Measurements from ENCODE around the gene PON1.
A peak's percentile ranks its signal among the peaks of the same experiment; 100 is the strongest.

The PON1 gene

DNA sequence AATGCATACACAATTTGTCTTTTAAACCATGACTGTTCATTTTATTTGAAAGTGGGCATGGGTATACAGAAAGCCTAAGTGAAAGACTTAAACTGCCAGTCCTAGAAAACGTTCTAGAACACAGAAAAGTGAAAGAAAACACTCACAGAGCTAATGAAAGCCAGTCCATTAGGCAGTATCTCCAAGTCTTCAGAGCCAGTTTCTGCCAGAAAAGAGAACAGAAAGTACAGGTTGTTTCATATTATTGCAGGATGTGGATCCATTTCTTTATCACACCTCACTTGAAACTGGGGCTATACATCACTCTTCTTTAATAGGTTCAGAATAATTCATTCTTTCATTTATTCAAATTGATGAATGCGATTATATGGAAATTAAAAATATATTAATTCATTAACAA, 7.7 kb downstream of the PON1 start:
- FAIRE-seq = no peak

DNA sequence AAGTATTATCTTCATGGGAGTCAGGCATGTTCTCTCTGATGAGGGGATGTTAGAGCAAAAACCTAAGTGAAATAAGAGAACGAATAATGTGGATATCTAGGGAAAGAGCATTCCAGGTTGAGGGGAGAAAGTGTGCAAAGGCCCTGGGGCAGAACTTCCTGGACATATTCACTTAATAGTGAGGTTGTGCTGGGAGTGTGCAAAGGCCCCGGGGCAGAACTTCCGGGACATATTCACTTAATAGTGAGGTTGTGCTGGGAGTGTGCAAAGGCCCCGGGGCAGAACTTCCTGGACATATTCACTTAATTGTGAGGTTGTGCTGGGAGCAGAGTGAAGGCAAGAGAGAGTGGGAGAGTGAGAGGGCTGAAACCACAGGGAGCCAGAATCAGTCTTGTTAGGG, 11.8 kb downstream of the PON1 start:
- FAIRE-seq = no peak

DNA sequence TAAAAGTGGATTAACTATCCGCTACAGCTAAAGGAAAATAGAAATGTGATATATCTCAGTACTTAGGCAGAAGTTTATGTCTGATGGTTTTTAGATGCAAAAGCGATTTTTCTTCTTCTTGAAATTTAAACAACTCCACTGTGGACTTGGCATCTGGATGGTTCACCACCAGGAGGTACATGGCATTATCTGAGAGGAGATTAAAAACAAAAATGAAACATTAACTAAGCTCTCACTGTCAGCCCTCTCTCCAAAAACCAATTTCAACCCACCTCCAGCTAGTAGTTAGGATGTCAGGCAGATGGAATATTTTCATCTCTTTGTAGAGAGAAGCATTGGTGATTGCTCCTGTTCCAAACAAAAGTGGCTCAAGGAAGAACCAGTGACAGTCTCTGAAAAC, 12.9 kb downstream of the PON1 start:
- no peak for FAIRE-seq

DNA sequence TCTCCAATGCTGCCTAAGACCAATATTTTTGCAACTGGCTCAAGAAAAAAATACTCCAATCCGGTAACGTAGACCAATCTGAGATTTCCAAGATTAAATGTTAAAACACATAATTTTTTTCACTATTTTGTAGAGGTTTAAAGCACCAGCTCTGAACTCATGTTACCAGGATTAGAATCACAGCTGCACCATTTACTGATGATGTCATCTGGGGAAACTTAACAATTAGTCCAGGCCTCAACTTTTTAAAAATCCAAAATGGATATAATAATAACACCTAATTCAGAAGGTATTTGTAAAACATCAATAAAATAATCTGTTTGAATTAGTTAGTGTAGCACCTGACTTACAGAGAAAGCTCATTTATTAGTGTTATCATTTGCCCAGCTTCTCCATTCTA, 14.4 kb downstream of the PON1 start:
- FAIRE-seq = no peak

DNA sequence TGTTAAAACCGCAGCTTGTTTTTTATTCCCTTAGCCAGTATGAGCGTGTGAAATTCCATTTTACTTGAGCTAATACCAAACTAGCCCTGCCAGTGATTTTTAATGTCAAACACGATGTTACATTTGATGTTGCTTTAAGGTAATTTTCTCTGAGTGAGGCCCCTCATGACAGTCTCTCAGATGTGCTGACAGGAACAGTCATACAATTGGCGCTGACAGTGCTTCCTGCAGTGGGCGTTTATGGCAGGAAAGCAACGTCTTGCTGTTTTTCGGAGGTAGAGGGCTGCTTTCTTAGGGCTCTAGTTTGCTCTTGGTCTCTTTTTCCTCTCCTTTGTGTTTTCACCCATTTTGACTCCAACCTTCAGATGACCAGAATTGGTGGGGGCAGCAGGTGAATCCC, 19.3 kb downstream of the PON1 start:
- FAIRE-seq = no peak

DNA sequence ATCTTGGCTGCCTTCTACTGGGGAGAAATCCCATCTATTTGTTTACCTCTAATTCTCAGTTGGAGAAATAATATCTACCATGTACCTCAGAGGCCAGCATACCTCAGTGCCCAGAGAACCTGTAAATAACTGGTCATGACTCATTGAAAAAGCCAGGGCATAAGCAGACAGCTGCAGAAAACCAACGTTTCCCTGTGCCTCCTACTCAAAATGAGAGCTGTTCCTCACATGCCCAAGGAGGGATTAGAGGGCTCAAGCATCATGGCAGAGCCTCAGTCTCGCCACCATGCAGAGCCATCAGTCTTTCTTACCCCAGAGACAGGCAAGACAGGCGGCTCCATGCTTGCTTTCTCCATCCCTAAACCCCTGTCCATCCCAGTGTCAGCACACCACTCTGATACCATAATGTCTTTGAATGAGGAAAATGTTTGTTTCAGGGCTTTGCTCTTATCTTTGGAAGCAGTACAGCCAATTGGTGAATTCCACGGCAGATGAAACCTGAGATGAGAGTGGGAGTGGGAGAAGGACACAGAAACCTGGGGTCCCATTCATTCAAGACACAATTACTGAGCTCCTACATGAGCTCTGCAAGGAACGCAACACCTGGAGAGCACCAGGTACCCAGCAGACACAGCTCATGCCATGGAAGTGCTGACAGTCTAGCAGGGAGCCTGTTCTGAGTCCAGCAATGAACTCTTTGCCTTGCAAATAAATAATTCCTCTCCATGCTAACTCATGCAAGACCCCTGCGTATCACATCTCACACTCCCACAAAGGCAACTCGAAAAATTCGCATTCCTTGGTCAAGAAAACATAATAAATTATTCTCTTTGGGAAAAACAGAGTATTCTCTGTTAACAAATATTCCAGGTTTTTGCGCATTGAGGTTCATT, 21.1 kb downstream of the PON1 start:
- no peak for FAIRE-seq

DNA sequence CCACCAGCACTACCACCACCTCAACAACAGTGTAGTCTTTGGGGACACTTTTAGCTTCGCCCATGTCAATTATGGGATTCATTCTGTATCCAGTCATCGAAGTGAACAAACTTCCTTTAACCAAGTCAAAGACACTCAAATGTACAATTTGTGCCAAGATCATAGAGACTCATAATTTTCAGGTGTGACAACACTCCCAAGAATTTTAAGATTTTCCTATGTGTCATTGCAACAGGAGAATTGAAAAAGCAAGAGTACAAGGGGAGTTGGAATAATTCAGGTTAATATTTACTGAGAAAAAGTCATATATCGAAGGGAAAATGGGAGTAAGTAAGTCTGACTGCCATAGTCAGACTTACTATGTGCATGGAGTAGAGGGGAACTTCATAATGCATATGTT, 26.2 kb downstream of the PON1 start:
- no peak for FAIRE-seq

DNA sequence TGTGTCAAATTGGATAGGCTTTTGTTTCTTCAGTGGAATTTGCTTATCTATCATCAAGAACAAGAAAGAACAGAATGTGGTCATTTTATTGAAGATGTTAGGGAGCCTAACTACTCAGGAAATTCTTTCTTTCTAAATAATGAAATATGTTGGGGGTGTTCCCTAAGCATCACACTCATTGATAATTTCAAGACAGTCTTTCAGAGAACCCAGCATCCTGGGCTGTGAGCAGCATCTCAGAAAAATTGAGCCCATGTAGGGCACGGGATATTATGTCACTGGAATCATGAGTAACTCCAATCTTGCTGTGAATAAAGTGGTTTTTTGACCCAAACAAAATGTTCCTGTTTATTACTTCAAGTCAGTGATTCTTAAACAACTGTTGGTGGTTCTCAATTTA, 27.3 kb downstream of the PON1 start:
- FAIRE-seq = no peak

DNA sequence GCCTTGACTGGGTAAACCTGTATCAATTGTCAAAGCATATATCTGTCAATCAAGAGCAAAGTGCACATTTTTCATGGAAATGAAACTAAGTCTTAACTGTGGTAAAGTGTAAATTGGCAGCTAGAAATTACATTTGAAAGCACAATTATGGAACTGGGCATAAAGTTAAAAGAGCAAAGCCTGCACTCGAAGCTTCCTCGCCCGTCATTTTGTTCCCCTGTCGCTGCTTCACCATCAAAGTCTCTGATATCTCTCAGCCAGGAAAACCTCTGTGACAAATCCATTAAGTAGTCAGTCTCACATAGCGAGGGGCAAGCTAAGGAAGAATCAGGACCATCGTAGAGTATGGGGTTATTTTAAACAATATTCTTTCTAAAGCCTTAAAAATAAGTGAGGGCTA, 27.9 kb downstream of the PON1 start:
- no peak for FAIRE-seq

DNA sequence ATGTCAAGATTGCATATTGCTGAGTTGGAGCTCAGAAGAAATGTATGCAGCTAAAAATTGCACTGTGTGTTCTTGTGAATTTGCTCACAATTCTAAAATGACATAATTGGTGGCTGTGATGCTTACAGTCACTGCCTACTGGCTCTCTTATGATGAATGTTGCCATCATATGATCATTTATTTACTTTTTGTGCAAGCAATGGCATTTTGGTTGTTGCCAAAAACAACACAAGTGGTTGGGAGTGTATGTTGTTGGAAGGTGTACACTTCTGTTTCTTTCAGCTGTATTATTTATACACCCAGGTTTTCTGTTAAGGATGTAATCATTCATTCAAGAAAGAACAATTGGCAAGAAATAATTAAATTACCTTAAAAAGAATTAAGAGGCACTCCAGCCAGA, 28.9 kb downstream of the PON1 start:
- no peak for FAIRE-seq

DNA sequence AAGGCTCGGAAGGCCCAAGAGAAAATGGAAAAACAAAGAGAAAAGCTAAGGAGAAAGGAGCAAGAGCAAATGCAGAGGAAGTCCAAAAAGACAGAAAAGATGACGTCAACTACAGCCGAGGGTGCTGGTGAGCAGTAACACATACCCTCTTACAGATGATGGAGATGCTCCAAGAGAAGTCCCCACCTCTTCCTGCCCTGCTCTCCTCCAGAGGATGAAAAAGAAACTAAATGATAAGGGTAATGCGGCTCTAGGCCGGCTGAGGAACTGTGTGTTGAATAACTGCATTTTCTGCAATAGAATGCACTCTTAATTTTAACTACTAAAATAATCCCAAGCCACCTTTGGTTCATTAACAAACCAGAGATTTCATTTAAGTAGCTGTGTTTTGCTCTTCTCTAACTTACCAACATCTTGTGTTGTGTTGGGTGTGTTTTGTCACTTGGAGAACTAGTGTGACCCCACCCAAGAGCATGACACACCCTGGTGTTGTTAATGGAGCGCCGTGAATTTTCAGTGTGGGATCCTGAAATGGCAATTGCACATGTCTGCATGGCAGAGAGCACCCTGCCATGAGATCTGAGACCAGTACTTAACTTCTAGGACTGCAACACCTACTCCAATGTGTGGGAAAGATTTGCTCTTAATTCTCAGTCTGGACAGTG, 34.0 kb downstream of the PON1 start:
- no peak for FAIRE-seq

DNA sequence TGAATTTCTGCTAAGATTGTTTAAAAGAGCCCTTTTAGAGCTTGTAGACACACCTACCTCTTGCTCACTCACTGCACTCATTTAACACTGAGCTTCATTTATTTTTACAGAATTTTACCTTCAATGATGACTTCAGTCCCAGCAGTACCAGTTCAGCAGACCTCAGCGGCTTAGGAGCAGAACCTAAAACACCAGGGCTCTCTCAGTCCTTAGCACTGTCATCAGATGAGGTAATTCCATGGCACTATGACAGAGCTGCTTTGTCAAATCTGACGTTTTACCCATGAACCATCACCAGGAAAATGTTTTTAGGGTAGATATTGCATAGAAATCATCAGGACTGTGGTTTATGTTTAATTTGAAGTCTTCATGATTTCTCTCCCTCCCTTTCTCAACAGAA, 38.2 kb downstream of the PON1 start:
- FAIRE-seq = no peak

DNA sequence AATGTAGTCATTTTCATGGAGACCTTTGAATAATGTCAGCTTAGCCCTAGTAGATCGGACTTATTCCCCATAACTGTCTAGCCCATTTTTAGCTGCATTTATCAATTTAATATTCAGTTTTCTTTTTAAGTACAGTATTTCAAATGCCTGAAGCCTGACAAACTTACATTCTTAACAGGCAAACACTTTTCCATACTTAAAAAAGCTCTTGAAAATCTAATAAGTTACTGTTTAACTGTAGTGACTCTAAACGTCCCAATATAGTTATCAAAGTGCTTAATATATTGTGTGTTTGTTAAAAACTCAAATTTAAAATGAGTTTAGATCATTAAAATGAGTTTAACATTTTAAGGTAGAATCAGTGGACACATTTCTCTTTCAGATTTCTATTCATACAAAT, 44.9 kb downstream of the PON1 start:
- peak; percentile 83 for FAIRE-seq

DNA sequence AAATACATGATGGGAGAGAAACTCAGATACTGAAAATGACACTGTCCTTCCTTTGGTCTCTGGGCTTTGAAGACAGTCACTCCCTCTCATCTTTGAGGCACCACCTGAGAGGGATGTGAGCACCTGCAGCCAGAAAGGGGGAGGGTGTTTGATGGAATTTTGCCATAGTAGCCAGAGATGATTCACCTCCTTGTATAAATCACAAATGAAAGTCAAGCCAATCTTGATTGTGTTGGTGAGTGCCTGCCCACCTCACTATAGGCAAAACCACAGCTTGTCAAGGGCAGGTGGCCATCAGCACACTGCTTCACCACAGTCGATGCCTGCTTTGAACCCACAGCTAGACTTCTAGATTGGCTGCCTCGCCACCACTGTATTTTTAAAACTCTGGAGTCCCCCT, 48.2 kb downstream of the PON1 start:
- no peak for FAIRE-seq

DNA sequence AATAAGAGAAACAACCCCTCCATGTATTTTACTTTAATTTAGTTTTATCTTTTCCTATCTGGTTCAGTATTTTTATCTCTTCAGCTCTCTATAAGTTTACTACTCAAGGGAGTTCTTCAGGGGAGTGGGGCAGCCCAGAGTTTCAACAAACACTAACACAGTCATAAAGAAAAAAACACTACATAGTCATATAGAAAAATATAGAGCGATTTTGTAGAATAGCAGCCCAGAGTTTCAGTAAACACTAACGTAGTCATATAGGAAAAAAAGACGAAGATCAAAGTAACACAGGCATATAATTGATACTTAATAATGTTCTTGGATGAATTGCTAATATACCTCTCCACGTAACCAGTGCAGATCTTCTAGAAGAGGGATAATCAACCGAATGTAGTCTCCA, 54.7 kb downstream of the PON1 start:
- FAIRE-seq = no peak

DNA sequence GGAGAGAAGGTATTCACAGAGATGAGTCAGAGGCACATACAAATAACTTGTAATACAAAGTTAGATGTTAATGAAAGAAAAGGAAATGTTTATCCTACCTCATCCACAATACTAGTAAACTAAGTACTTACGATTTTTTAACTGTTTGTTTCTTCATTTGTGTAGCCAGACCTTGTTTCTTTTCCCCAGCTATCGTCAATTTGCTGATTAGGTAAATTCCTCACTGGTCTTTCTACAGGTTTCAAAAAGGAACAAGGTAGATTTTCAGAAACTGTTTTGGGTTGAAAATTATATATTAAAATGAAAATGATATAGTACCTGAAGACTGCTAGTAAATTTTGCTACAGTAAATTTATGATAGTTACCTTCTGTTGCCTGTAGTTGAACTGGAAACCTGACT, 56.6 kb downstream of the PON1 start:
- FAIRE-seq = no peak

DNA sequence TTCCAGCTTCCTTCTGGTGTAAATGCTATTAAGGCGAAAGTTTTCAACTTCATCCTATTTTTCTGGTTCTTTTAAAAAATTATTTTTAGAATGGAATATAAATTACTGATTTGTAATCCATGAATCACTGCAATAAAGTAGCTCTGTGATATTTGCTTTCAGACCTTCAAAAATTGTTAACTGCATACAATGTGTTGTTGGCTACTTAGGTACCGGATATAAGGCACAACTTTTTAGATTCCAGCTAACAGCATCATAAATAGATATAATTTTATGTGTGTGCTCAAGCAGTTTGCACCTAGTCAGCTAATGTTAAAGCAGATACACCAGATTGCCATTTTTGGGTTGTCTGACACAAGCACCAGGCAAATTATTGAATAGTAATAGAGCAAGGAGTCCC, 58.7 kb downstream of the PON1 start:
- no peak for FAIRE-seq

DNA sequence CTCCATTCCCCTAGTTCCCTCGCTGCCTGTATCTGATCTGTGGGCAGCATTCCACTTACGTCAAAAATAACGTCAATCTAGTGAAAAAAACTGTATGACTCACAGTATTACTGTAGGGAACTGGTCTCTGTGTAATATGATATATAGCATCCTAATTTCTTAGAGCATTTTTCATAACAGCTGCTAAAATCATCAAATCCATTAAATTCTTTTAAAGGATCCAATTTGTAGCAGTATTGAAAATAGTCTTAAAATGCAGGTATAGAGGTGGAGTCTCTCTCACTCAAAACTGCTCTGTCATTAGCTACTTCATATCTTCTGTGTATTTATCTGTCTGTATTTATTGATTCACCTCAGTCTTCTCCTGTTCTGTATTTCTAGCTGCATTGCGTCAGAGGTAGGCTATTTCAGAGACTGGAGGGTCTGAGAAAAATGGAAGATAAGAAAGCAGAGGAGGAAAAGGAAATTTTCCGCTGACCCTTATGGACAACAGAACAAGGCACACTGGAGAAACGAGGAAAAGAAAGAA, 59.9 kb downstream of the PON1 start:
- FAIRE-seq = no peak

DNA sequence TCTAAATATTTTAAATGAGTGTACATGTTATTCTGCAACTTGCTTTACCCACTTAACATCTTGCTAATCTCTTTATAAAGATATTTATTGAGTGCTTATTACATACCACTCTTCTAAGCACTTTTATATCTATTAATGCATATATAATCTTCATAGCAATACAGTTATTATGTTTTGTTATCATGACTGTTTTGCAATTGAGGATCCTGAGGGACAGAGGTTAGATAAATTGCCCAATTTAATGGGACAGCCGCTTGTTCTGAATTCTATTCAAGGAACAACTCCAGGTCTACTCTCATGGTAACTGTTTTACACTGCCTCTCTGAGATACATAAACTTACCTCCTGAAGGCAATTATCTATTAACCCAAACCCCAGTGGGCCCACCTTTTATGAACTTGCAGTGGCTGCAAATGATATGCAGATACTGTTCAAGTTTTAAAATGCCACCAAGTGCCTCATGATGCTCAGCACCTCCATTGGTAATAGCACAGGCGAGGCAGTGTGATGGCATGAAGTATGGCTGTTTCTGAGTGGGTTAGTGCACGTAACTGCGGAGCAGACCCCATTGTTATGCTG, 60.5 kb downstream of the PON1 start:
- no peak for FAIRE-seq

DNA sequence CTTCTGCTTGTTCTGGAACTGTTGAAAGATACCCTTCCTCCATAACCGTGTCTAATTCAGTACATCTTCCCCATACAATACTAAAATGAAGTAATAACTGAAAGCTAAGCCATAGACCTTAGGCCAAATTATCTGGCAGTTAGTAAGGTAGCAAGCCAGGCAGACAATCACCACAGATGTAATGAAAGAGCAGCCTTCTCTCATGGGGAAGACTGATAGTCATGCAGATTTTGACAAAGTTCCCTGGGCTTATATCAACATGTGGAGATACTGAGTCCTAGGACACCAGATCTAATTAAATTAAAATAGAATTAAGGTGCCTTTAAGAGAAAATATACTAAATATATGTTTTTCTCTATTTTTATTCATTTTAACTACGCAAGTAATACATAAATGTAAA, 61.5 kb downstream of the PON1 start:
- FAIRE-seq = no peak

DNA sequence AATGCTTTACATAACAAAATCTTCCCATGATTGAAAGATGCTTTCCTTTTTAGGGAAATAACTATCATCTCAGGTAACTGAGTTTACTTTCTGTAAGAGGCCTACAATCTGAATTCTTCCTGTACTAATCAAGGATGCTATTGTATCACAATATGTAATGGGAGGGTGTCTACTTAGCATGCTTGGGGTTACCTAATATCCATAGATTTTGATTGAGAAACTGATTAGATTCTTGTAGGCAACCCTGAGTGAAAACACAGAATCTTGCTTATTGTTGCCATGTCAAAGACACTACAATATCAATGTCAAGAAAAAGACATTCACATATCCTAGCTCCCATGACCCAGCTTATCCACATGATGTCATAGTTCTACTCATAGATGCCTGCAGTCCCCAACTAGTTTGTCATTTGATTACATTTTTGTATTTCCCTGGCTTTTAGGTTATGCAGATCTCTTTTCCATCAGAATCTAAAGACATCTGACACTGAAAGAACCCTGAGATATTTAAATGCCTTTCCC, 62.4 kb downstream of the PON1 start:
- FAIRE-seq = no peak

DNA sequence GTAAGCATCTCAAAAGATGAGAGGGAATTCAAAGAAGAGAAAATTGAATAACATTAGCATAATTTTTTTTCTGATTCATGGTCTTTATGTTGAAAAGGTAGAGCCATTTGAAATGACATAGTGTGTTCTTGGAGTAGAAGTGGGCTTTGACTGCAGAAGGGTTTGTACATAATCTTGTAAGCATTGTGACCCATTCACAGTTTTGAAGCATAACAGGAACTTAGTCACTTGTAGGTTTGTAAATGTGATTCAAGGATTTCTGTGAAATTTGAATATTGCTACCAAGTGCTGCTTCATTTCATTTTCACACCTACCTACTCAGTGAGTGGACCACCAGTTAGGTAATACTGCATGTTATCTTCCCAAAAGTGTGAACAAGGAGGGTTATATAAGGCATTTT, 68.6 kb downstream of the PON1 start:
- no peak for FAIRE-seq

DNA sequence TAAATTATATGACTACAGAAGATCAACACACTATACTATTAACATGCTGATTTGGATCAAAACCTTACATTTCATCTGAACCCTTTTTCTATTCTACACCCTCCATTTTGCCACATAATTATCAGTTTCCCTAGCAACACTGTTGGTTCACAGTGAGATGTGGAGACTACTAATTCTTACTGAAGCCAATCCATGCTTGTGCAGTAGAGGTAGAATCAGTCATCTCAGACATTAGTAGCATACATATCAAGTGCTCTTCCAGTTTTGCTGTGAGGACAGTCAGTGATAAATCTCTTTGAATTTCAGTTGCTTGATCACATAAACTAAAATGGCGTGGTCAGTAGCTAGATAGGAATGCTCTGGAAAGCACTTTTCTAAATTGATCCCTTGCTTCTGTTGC, 70.3 kb downstream of the PON1 start:
- FAIRE-seq = no peak

DNA sequence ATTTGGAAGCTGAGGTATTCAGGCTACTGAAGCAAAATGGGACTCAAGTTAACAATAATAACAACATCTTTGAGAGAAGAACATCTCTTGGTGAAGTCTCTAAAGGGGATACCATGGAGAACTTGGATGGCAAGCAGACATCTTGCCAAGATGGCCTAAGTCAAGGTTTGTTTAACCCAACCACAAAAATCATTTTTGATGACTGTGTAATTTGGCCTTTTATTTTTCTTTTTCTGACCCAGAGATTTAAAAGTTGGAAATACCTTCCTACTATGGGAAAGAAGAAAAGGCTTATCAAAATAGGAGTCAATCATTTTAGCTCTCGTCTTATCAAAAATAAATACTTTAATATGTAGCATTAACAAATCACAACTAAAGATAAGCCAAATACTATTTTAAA, 72.4 kb downstream of the PON1 start:
- peak; percentile 57 for FAIRE-seq
